KG1 (cell line): ENCODE measurements around the gene ADRM1.

Experiments used
- DNase-seq: peaks from one replicate; lab custom pipeline; 2025; lab: John Stamatoyannopoulos, UW

ADRM1 gene

DNA sequence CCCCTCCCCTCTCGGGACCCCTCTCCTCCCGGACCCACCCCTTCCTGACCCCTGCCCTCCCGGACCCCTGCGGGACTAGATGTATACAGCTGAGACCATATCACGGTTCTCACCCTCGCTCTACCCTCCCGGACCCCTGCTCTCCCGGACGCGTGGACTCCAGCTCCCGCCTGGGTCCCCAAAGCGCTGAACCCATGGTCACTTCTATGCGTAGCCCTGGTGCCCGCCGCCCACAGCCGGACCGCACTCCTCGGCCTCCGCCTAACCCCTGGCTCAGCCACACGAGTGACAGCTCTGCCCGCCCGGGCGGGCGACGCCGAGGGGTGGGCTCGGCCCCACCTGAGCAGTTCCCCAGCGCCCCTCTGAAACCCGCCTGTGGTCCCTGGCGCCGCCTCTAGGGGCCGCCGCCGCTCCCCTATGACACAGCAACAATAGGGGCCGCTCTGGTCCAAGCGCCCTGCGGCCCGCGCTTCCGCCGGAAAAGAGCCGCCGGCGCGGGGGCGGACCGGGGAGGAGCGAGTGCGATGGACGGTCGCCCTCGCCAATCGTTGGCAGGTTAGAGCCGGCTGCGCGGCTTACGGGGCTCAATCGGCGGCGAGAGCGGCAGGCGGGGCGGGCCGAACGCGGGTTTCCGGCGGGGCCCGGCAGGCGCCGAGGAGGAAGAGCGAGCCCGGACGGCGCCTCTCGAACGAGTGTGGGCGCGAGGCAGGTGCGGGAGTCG is at the start of gene ADRM1:
Gene ADRM1 (plus strand): TSS at position 657 of the 721 bp plus-strand sequence. CDS start 572 bp downstream, outside the sequence.
- peak; percentile 89 for DNase-seq

DNA sequence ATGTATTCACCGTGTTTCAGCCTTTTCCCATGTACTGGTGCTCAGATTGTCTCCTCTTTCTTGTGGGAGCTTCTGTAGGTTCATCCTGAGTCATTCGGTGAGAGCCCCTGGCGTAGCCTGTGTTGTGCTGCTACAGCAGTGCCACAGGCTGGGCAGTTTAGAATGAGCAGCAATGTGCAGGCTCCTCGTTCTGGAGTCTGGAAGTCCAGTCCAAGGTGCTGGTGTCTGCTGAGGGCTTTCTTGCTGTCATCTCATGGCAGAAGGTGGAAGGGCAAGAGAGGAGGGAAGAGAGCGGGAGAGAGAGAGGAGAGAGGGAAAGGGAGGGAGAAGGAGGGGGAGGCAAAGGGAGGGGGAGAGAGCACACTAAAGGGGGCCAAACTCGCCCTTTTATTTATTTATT is 49.4 kb upstream of the ADRM1 start:
- DNase-seq: no peak

DNA sequence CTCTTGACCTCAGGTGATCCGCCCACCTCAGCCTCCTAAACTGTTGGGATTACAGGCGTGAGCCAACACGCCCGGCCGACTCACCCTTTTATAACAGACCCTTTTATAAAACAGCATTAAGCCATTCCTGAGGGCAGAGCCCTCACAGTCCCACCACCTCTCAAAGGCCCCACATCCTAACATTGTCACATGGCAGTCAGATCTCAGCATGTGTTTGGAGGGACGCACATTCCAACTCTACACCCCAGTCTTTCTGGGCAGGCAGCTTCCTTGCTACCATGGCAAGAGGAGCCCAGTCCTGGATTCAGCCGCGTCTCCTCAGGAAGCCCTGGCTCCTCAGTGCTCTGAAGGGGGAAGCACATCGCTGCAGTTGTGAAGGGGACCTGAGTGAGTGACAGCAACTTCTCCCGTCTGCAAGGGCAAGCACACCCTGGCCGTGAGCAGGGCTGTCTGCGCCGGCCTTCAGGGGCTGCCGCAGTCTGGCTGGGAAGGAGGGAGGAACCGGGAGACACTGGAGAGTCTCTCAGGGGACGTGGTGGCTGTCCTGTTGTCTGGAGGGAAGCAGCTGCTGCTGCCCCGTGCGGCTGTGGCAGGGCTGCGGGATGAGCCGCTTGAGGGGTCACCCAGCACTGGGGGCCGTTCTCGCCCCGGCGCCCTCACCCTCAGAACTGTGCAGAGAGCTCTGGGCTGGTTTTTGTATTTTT is 48.6 kb upstream of the ADRM1 start:
- DNase-seq: no peak

DNA sequence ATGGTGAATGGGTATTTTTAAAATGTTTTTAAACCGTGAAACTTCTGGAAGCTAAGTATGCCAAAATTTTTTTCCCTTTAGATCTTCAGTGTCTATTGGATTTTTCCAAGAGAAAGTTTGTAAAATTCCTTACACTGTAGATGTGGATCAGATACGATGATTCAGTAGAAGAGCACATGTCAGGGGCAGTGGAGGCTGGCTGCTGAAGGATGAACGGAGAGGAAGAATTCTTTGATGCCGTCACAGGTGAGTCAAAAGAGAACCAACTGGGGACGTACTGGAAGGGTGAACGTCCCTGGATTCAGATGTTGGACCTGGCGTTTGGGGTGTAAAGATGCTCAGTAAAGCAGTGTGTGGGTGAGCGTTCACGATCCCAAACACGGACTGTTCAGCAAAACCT is 46.8 kb upstream of the ADRM1 start:
- DNase-seq: no peak

DNA sequence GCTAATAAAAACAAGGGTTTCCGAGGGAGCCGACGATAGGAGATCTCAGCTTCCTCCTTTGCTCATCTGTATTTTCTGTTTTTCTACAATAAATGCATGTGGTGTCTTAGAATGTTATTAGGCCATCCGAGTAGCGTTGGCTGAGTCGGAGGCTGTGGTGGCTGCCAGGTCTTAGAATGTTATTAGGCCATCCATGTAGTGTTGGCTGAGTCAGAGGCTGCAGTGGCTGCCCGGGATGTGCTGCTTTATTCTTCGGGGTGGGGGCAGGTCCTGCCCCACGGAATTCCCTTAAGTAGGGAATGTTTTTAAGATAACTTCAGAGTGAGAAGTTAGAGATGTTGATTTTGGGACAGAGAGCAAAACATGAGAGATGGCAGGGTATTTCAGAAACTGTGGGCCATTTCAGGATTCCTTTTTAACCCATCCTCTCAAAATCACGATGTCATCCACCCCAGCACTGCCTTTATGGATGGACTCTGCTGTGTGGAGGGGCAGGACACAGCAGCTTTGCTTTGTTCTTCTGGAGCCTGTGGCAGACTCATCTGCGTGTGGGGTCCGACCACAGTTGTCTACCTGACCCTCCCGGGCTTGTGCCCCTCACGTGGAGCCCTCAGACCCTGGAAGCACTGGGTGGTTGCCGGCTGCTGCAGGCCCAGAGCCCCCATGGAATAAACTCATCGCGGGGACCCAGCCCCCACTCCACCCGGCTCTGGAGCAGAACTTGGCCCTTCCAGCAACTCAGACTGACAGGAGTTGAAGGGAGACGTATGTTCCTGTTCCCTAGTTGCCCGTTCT is 44.1 kb upstream of the ADRM1 start:
- no peak for DNase-seq

- no peak for DNase-seq
Measured at GRCh38 chr20:62259294-62259565, 43.6 kb upstream of the ADRM1 start.

DNA sequence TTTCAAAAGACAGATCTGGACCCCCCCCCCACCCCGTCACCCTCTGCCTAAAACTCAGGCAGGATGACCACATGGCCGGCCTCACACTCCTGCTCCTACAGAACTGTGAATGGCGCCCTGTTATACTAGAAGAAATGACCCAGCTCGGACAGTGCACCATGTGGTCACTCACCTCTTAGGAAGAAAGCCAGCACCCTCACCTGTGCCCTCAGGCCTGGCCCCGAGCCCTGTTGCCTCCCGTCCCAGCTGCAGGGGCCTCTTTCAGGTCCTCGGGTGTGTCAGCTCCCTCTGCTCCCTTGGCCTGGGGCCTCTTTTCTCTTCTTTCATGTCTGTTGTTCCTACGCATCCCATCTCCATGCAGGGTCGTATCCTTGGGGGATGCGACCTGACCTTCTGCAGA is 40.7 kb upstream of the ADRM1 start:
- no peak for DNase-seq

DNA sequence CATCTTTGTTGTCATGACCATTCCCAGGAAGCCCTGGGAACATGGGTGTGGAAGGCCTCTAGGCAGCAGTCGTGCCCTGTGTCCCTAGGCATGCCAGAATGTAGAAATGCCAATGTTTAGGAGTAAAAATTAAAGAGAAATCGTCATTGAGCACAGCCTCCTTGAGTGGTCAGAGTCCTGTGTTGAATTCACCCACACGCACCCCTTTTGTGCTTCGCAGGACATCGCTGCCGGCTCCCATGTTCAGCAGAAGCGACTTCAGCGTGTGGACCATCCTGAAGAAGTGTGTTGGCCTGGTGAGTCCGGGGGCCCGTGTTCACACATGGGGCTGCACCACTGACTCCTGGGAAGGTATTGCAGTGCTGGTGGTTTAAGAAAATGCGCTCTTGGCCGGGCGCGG is 39.4 kb upstream of the ADRM1 start:
- DNase-seq: no peak

DNA sequence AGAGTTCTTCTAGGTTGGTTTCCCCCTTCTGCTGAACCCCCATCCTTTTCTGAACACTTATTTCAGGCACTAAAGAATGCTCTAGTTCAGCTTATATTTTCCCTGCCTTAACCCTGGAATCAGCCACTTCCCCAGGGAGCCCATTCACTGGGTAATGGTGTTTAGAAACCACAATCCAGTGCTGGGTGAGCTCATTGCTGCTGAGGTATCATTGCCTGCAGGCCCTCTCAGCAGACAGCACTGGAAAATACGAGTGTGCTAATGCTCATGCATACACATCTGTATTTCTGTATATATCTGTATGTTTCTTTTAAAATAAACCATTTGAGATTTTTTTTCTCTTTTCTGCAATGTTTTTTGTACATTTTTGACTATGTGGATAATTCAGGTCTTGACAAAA is 37.4 kb upstream of the ADRM1 start:
- DNase-seq: no peak

DNA sequence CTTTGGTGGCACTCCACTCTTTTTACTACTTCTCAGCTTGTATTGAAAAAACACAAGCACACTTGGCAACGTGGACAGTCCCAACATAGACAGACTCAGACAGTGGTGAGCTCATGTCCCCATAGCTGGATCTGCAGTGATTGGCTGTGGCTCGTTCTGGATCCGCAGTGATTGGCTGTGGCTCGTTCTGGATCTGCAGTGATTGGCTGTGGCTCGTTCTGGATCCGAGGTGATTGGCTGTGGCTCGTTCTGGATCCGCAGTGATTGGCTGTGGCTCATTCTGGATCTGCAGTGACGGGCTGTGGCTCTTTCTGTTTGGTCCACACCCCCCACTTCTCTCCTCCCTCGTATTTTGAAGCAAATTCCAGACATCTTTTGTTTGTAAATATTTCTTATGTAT is 36.5 kb upstream of the ADRM1 start:
- no peak for DNase-seq

DNA sequence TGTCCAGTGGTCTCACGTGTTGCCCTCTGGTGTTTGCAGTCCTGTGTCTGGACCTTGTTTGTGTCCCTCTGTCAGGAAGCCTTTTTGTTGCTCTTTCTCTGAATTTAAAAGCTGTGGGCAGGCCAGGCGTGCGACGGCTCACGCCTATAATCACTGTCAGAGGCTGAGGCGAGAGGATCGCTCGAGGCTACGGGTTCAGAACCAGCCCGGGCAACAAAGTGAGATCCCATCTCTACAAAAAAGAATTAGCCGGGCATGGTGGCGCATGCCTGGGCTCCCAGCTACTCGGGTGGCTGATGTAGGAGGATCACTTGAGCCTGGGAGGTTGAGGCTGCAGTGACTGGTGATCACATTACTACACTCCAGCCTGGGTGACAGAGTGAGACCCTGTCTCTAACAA is 35.9 kb upstream of the ADRM1 start:
- no peak for DNase-seq

DNA sequence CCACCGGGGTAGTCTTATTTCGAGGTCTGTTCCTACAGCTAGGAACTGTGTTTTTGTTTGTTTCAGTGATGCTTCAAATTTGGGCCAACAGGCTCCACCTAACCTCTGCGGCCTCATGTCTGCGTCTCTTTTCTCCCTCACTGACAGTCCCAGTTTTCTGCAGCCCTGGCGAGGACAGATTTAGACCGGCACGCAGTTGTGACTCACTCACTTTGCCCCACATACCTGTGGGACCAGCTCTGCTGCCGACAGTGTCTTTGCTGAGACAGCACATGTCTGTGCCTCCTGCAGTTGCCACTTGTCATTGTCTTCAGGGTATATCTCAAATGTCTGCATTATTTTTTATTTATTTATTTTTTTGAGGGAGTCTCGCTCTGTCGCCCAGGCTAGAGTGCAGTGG is 35.3 kb upstream of the ADRM1 start:
- DNase-seq: no peak

GRCh38 chr20:62268228-62268900 is 34.4 kb upstream of the ADRM1 start:
- DNase-seq: no peak

DNA sequence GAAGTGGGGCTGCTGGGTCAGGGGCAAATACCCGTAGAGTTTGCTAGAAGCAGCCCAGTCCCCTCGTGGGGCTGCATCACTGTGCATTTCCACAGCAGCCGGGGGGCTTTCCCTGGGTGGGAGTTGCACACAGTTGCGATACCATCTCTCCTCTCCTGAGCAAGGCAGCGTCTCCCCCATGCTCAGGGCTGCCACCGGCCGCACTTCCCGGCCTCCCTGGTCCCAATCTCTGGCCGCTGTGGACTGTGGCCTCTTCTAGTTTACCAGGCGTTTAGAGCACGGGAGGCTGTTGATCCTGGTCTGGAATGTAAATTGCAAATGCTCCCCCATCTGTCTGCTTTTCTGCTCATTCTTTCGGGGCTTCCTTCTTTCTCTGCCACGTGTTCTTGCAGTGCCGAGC is 33.4 kb upstream of the ADRM1 start:
- no peak for DNase-seq

GRCh38 chr20:62269871-62270270 is 32.9 kb upstream of the ADRM1 start:
- DNase-seq: no peak

- no peak for DNase-seq
Measured at GRCh38 chr20:62272200-62272599, 30.6 kb upstream of the ADRM1 start.

GRCh38 chr20:62273416-62273815 is 29.4 kb upstream of the ADRM1 start:
- DNase-seq: no peak

DNA sequence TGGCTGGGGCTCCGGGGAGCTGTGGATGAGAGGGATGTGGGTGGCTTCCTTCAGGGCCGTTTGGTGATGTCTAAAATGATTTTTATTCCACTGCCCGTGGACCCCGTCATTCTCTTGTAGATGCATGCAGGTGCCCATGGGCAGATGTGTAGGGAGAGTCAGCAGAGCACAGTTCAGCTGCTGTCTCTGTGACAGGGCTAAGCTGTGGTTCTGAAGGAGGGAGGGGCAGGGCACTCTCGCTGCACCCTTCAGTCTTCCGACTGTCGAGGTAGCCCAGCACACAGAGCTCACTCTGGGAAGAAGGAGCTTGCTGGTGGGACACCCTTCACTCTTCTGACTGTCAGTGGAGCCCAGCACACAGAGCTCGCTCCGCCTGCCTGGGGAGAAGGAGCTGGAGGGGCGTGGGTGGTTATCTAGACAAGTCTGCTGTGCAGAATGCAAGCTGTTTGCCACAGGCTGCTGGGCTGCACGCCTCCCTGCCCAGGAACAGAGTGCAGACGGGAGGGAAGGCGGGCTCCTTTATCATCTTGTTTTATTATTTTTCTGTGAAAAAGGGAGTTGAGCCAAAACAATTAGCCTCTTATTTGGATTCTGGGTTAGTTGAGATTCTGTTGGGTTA is 28.4 kb upstream of the ADRM1 start:
- DNase-seq: no peak

DNA sequence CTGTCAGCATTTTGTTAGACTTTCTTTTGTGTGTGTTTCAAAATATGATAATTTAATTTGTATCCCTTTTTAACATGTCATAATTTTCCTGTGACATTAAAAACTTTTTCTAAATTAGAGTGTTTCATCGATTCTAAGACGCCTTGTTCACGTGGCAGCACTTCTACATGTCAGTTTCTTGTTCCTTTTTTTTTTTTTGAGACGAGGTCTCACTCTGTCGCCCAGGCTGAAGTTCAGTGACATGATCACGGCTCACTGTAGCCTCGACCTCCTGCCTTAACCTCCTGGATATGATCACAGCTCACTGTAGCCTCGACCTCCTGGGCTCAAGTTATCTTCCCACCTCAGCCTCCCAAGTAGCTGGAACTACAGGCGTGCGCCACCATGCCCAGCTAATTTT is 27.6 kb upstream of the ADRM1 start:
- no peak for DNase-seq

- DNase-seq: no peak
Measured at GRCh38 chr20:62276439-62276838, 26.4 kb upstream of the ADRM1 start.

- no peak for DNase-seq
Measured at GRCh38 chr20:62277253-62277652, 25.5 kb upstream of the ADRM1 start.

- DNase-seq: no peak
Measured at GRCh38 chr20:62280303-62280702, 22.5 kb upstream of the ADRM1 start.
